ENCODE measurements around the gene KIF16B. TPM values are rescaled to one million over a fixed set of nuclear protein-coding genes. Genes with fewer than 3 reads are reported as not detected.

Gene KIF16B
- total RNA-seq, 1 experiment from 2014 or later, result 4.6 TPM

GRCh38 chr20:16488616-16489015, 84.6 kb downstream of the KIF16B start:
- TF ChIP-seq CTCF (conservative IDR thresholded peaks at IDR 0.05; ENCODE audit: low read depth, low read length) (no peak), EZH2 (IDR thresholded peaks at IDR 0.05; ENCODE audit: borderline replicate concordance, low read depth, low read length, poor library complexity, severe bottlenecking) (no peak)
- H3K27ac ChIP-seq (ENCODE audit: low read depth, low read length, poor library complexity, severe bottlenecking), result no peak overlapping the region
- no peak overlapping the region for H3K4me3 ChIP-seq (ENCODE audit: low read depth, low read length, poor library complexity, severe bottlenecking)
- BruUV-seq (replicated peaks), result no TSS peak
- H3K9me3 ChIP-seq (ENCODE audit: low read depth, low read length, poor library complexity, severe bottlenecking), result no peaks in the 10 kb centered on the region
- DNase-seq (ENCODE audit: low spot score), result no peak
- H3K36me3 ChIP-seq (ENCODE audit: insufficient read depth, low read length, poor library complexity, severe bottlenecking), result no peaks in the 10 kb centered on the region
- intact Hi-C loops (cut with micrococcal nuclease; ENCODE audit: unreplicated experiment), result no loop called here
- CTCF ChIA-PET, result no interaction called here
- H3K4me1 ChIP-seq (ENCODE audit: insufficient read depth, low read length, poor library complexity, severe bottlenecking), result no peaks in the 10 kb centered on the region
- H3K27me3 ChIP-seq (replicated peaks; ENCODE audit: insufficient read depth, low read depth, low read length, poor library complexity), result no peaks in the 10 kb centered on the region
- POLR2A ChIA-PET (ENCODE audit: low non-redundant PET), result no interaction called here

GRCh38 chr20:16488086-16488485, 85.2 kb downstream of the KIF16B start:
- H3K27me3 ChIP-seq (replicated peaks; ENCODE audit: insufficient read depth, low read depth, low read length, poor library complexity), result no peaks in the 10 kb centered on the region
- CTCF ChIA-PET, result no interaction called here
- H3K36me3 ChIP-seq (ENCODE audit: insufficient read depth, low read length, poor library complexity, severe bottlenecking), result no peaks in the 10 kb centered on the region
- TF ChIP-seq CTCF (conservative IDR thresholded peaks at IDR 0.05; ENCODE audit: low read depth, low read length) (no peak), EZH2 (IDR thresholded peaks at IDR 0.05; ENCODE audit: borderline replicate concordance, low read depth, low read length, poor library complexity, severe bottlenecking) (no peak)
- intact Hi-C loops (cut with micrococcal nuclease; ENCODE audit: unreplicated experiment), result no loop called here
- DNase-seq (ENCODE audit: low spot score), result no peak
- POLR2A ChIA-PET (ENCODE audit: low non-redundant PET), result interaction anchor here (0.6 kb wide), 1 partner anchor 497 kb away, joined by 3 read pairs; no protein-coding TSS in a partner anchor
- H3K27ac ChIP-seq (ENCODE audit: low read depth, low read length, poor library complexity, severe bottlenecking), result no peak overlapping the region
- H3K9me3 ChIP-seq (ENCODE audit: low read depth, low read length, poor library complexity, severe bottlenecking), result no peaks in the 10 kb centered on the region
- H3K4me3 ChIP-seq (ENCODE audit: low read depth, low read length, poor library complexity, severe bottlenecking), result no peak overlapping the region
- no peaks in the 10 kb centered on the region for H3K4me1 ChIP-seq (ENCODE audit: insufficient read depth, low read length, poor library complexity, severe bottlenecking)
- BruUV-seq (replicated peaks), result no TSS peak

GRCh38 chr20:16486532-16486931, 86.7 kb downstream of the KIF16B start:
- no peaks in the 10 kb centered on the region for H3K27me3 ChIP-seq (replicated peaks; ENCODE audit: insufficient read depth, low read depth, low read length, poor library complexity)
- H3K27ac ChIP-seq (ENCODE audit: low read depth, low read length, poor library complexity, severe bottlenecking), result no peak overlapping the region
- H3K9me3 ChIP-seq (ENCODE audit: low read depth, low read length, poor library complexity, severe bottlenecking), result no peaks in the 10 kb centered on the region
- ChIA-PET CTCF (no interaction called here), POLR2A (ENCODE audit: low non-redundant PET) (no interaction called here)
- H3K4me1 ChIP-seq (ENCODE audit: insufficient read depth, low read length, poor library complexity, severe bottlenecking), result no peaks in the 10 kb centered on the region
- BruUV-seq (replicated peaks), result no TSS peak
- TF ChIP-seq CTCF (conservative IDR thresholded peaks at IDR 0.05; ENCODE audit: low read depth, low read length) (no peak), EZH2 (IDR thresholded peaks at IDR 0.05; ENCODE audit: borderline replicate concordance, low read depth, low read length, poor library complexity, severe bottlenecking) (no peak)
- no peak overlapping the region for H3K4me3 ChIP-seq (ENCODE audit: low read depth, low read length, poor library complexity, severe bottlenecking)
- no peaks in the 10 kb centered on the region for H3K36me3 ChIP-seq (ENCODE audit: insufficient read depth, low read length, poor library complexity, severe bottlenecking)
- intact Hi-C loops (cut with micrococcal nuclease; ENCODE audit: unreplicated experiment), result no loop called here
- no peak for DNase-seq (ENCODE audit: low spot score)
